ENCODE data around the gene MYEOV.

Gene MYEOV

GRCh38 chr11:69299023-69299461, 5.1 kb downstream of the MYEOV start:
- CTCF ChIA-PET, result interaction anchor here (1.7 kb wide), 1 partner anchor 167 kb away, joined by 5 read pairs; no protein-coding TSS in a partner anchor
- POLR2A ChIA-PET, result interaction anchor here (1.0 kb wide), 1 partner anchor 41 kb away, joined by 4 read pairs; no protein-coding TSS in a partner anchor
- no peak for DNase-seq (ENCODE audit: extremely low spot score)
- no peak for TF ChIP-seq CTCF (IDR thresholded peaks at IDR 0.05; ENCODE audit: control extremely low read depth, extremely low read depth, low read depth, missing control alignments)

- ChIA-PET CTCF (interaction anchor here (1.1 to 1.4 kb wide), 2 partner anchors 13 to 29 kb away, joined by 3 read pairs; no protein-coding TSS in a partner anchor), POLR2A (no interaction called here)
- no peak for DNase-seq (ENCODE audit: extremely low spot score)
- TF ChIP-seq CTCF (IDR thresholded peaks at IDR 0.05; ENCODE audit: control extremely low read depth, extremely low read depth, low read depth, missing control alignments), result no peak
Observed at GRCh38 chr11:69299572-69299971, 5.6 kb downstream of the MYEOV start.

- CTCF ChIA-PET, result interaction anchor here (1.1 to 1.4 kb wide), 2 partner anchors 12 to 28 kb away, joined by 3 read pairs; no protein-coding TSS in a partner anchor
- no peak for TF ChIP-seq CTCF (IDR thresholded peaks at IDR 0.05; ENCODE audit: control extremely low read depth, extremely low read depth, low read depth, missing control alignments)
- POLR2A ChIA-PET, result no interaction called here
- DNase-seq (ENCODE audit: extremely low spot score), result no peak
Observed at GRCh38 chr11:69300120-69301060, 6.4 kb downstream of the MYEOV start.

GRCh38 chr11:69301081-69301454, 7.1 kb downstream of the MYEOV start:
- ChIA-PET POLR2A (no interaction called here), CTCF (no interaction called here)
- DNase-seq (ENCODE audit: extremely low spot score), result no peak
- no peak for TF ChIP-seq CTCF (IDR thresholded peaks at IDR 0.05; ENCODE audit: control extremely low read depth, extremely low read depth, low read depth, missing control alignments)

- TF ChIP-seq CTCF (IDR thresholded peaks at IDR 0.05; ENCODE audit: control extremely low read depth, extremely low read depth, low read depth, missing control alignments), result no peak
- POLR2A ChIA-PET, result no interaction called here
- DNase-seq (ENCODE audit: extremely low spot score), result no peak
- CTCF ChIA-PET, result interaction anchor here (1.1 kb wide), 1 partner anchor 19 kb away, joined by 3 read pairs; no protein-coding TSS in a partner anchor
Observed at GRCh38 chr11:69301455-69302401, 7.8 kb downstream of the MYEOV start.

GRCh38 chr11:69302447-69303020, 8.6 kb downstream of the MYEOV start:
- TF ChIP-seq CTCF (IDR thresholded peaks at IDR 0.05; ENCODE audit: control extremely low read depth, extremely low read depth, low read depth, missing control alignments), result no peak
- DNase-seq (ENCODE audit: extremely low spot score), result no peak
- ChIA-PET CTCF (interaction anchor here (1.1 kb wide), 1 partner anchor 20 kb away, joined by 3 read pairs; no protein-coding TSS in a partner anchor), POLR2A (no interaction called here)

All from GM10248 (cell line).